K562 (cell line): ENCODE data around the gene CBLL1. TPM values are rescaled to one million over a fixed set of nuclear protein-coding genes. Genes with fewer than 3 reads are reported as not detected.

ENCODE experiments used
- ERF ChIP-seq: fragments of 450-650 bp; formaldehyde crosslinking; IDR thresholded peaks from 2 replicates; pipeline ENCODE4 v1.4.0; 2020; ENCODE audit warnings: mild to moderate bottlenecking, mixed read lengths
- JUNB ChIP-seq: fragments of 450-650 bp; formaldehyde crosslinking; conservative IDR thresholded peaks from 2 replicates; pipeline ENCODE4 v1.4.0; 2020; ENCODE audit warnings: mild to moderate bottlenecking
- KDM1A ChIP-seq, 2 experiments: fragments of 450-650 bp; IDR thresholded peaks; 2 replicates each; pipeline ENCODE4 v1.6.1; 2016; ENCODE audit warnings: mild to moderate bottlenecking in 2 of 2
- PHF8 ChIP-seq: fragments of 200-600 bp; sonication (generic); IDR thresholded peaks from 2 replicates; pipeline ENCODE4 v1.6.1; 2012; ENCODE audit warnings: mixed run types, mild to moderate bottlenecking, inconsistent platforms, low read length, moderate library complexity, borderline replicate concordance
- POLR2AphosphoS5 ChIP-seq: IDR thresholded peaks from 2 replicates; pipeline ENCODE4 v1.6.1; 2011; ENCODE audit warnings: mild to moderate bottlenecking, low read depth, low read length, moderate library complexity; ENCODE audit not compliant: control insufficient read depth, insufficient read depth
- POLR2H ChIP-seq: IDR thresholded peaks from 2 replicates; pipeline ENCODE4 v1.6.1; 2016; ENCODE audit warnings: missing genetic modification characterization, low read depth, mild to moderate bottlenecking, control low read depth, missing compliant biosample characterization, moderate library complexity
- SNIP1 ChIP-seq: fragments of 450-650 bp; IDR thresholded peaks from 2 replicates; pipeline ENCODE4 v1.7.1; 2017; ENCODE audit warnings: low read depth, mild to moderate bottlenecking
- TCF7L2 ChIP-seq: fragments of 150-350 bp; IDR thresholded peaks from 2 replicates; pipeline ENCODE4 v1.6.1; 2016; ENCODE audit warnings: low read depth, mild to moderate bottlenecking, low read length, moderate library complexity
- XRCC3 ChIP-seq: fragments of 450-650 bp; IDR thresholded peaks from 2 replicates; pipeline ENCODE4 v1.6.1; 2017; ENCODE audit warnings: mild to moderate bottlenecking, moderate library complexity
- XRCC5 ChIP-seq: fragments of 200-400 bp; formaldehyde crosslinking; IDR thresholded peaks from 2 replicates; pipeline ENCODE4 v1.6.1; 2017; ENCODE audit warnings: low read depth, mild to moderate bottlenecking, low read length
- ZNF324 ChIP-seq: fragments of 250-450 bp; sonication (Bioruptor Pico); IDR thresholded peaks from 2 replicates; pipeline ENCODE4 v1.4.0; 2020; ENCODE audit warnings: mild to moderate bottlenecking
- ZNF444 ChIP-seq: fragments of 250-450 bp; sonication (Bioruptor Pico); IDR thresholded peaks from 2 replicates; pipeline ENCODE4 v1.4.0; 2020; ENCODE audit warnings: mild to moderate bottlenecking, moderate library complexity
- polyA plus RNA-seq, 8 experiments: library from polyadenylated mRNA; depleted of rRNA in 4 of 8; stranded (reverse) in 5 of 8; unstranded in 3 of 8; fragments of >200 nt; fragmentation: Nextera tagmentation in 2 of 8; fragmentation: Illumina TruSeq in 1 of 8; extraction: Ambion mirVana in 2 of 8; extraction: Trizol in 1 of 8; gene quantifications; 2 replicates each; pipeline versions ENCODE4 v1.2.1 to v1.2.3, GENCODE V29; 2011 to 2014; ENCODE audit warnings: inconsistent platforms in 1 of 8, missing spikeins in 1 of 8
- total RNA-seq, 7 experiments: library from RNA; depleted of rRNA in 6 of 7; stranded (reverse); fragments of >200 nt in 6 of 7; fragmentation: Illumina TruSeq in 2 of 7; extraction: Trizol in 2 of 7; gene quantifications; 2 replicates each; pipeline versions ENCODE4 v1.2.1 to v1.2.3, GENCODE V29; 2011 to 2021; ENCODE audit warnings: low replicate concordance in 1 of 7
- TF ChIP-seq, protein P1 (sequence below): IDR thresholded peaks from 2 replicates; pipeline ENCODE4 v1.6.1; 2016; ENCODE audit warnings: missing genetic modification characterization, missing compliant biosample characterization
- TF ChIP-seq, protein P2 (sequence below): fragments of 450-650 bp; formaldehyde crosslinking; IDR thresholded peaks from 2 replicates; pipeline ENCODE4 v1.4.0; 2020; ENCODE audit warnings: mild to moderate bottlenecking, moderate library complexity
- TF ChIP-seq, protein P3 (sequence below): fragments of 250-450 bp; sonication (Bioruptor Pico); IDR thresholded peaks from 2 replicates; pipeline ENCODE4 v1.9.0; 2021; ENCODE audit warnings: mild to moderate bottlenecking, inconsistent platforms
- TF ChIP-seq, protein P4 (sequence below): fragments of 250-450 bp; sonication (Bioruptor Pico); IDR thresholded peaks from 2 replicates; pipeline ENCODE4 v1.8.0; 2022; ENCODE audit warnings: moderate library complexity, mild to moderate bottlenecking, inconsistent platforms
- TF ChIP-seq, protein P5 (sequence below): sonication (generic); formaldehyde crosslinking; IDR thresholded peaks from 2 replicates; pipeline ENCODE4 v1.9.0; 2022; ENCODE audit warnings: mild to moderate bottlenecking, missing genetic modification reagents

The CBLL1 gene
- total and polyA plus RNA-seq, 9 of the 15 experiments (the other 6 are each of a cell fraction or from before 2014, with no cell fraction given), result 14.7 to 67.9 (median 35.4) TPM

DNA sequence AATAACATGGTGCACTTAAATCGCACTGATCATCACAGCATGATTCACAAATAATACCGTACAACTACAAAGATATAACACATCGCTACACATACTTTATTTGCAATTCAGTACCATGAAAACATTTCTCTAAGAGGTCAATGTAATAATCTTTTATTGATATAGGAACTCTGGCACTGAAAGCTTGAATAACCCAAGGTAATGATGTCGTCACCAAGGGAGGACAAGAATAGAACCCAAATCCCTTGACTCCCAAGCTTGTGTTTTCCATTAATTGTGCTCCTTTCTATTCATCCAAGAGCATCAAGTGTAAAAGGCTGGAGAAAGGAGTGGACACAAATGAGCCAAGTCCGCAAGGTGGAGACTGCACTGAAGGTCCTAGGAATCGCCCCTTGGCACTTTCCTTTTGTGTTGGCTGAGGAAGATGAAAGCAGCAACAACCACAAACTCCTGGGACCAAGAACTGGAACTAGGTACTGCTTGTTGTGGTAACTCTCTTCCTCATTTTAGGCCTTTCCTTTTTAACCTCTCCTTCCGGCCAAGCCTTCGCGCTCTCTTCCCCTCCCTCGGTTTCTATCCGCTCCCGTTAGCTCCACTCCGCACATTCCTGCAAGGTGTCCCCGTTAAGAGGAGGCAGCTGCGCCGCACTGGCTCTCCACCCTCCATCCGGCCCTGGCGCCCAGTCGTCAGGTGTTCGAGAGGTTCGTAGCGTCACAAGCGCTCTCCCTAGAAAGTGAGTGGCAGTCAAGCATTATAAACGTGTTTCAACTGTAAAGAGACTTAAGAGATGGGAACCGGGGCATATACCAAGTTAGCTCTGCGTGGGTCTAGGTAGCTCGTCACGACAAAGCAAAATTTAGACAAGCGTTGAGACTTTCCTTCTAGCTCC lies 1.0 kb upstream of the CBLL1 start (continued):
- TF ChIP-seq, protein P1, sequence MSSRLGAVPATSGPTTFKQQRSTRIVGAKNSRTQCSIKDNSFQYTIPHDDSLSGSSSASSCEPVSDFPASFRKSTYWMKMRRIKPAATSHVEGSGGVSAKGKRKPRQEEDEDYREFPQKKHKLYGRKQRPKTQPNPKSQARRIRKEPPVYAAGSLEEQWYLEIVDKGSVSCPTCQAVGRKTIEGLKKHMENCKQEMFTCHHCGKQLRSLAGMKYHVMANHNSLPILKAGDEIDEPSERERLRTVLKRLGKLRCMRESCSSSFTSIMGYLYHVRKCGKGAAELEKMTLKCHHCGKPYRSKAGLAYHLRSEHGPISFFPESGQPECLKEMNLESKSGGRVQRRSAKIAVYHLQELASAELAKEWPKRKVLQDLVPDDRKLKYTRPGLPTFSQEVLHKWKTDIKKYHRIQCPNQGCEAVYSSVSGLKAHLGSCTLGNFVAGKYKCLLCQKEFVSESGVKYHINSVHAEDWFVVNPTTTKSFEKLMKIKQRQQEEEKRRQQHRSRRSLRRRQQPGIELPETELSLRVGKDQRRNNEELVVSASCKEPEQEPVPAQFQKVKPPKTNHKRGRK (tag), result no peak
- peak; percentile 20; the same call in 1 of the 2 replicates for TF ChIP-seq ERF (CRISPR knock-in tag)
- TF ChIP-seq, protein P2, sequence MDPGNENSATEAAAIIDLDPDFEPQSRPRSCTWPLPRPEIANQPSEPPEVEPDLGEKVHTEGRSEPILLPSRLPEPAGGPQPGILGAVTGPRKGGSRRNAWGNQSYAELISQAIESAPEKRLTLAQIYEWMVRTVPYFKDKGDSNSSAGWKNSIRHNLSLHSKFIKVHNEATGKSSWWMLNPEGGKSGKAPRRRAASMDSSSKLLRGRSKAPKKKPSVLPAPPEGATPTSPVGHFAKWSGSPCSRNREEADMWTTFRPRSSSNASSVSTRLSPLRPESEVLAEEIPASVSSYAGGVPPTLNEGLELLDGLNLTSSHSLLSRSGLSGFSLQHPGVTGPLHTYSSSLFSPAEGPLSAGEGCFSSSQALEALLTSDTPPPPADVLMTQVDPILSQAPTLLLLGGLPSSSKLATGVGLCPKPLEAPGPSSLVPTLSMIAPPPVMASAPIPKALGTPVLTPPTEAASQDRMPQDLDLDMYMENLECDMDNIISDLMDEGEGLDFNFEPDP (CRISPR knock-in tag), result no peak; the same call in 1 of the 2 replicates
- TF ChIP-seq SNIP1, result no peak; the same call in 1 of the 2 replicates
- TF ChIP-seq, protein P3, sequence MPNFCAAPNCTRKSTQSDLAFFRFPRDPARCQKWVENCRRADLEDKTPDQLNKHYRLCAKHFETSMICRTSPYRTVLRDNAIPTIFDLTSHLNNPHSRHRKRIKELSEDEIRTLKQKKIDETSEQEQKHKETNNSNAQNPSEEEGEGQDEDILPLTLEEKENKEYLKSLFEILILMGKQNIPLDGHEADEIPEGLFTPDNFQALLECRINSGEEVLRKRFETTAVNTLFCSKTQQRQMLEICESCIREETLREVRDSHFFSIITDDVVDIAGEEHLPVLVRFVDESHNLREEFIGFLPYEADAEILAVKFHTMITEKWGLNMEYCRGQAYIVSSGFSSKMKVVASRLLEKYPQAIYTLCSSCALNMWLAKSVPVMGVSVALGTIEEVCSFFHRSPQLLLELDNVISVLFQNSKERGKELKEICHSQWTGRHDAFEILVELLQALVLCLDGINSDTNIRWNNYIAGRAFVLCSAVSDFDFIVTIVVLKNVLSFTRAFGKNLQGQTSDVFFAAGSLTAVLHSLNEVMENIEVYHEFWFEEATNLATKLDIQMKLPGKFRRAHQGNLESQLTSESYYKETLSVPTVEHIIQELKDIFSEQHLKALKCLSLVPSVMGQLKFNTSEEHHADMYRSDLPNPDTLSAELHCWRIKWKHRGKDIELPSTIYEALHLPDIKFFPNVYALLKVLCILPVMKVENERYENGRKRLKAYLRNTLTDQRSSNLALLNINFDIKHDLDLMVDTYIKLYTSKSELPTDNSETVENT (CRISPR knock-in tag), result no peak
- TF ChIP-seq KDM1A (IDR thresholded peaks at IDR 0.05), result peak in 1 of 2 experiments; percentile 9; a peak in 1 of 4 replicates
- TF ChIP-seq PHF8, result peak; percentile 47; the same call in 1 of the 2 replicates
- TF ChIP-seq ZNF444 (CRISPR knock-in tag), result no peak
- TF ChIP-seq TCF7L2, result no peak
- TF ChIP-seq JUNB, result no peak
- TF ChIP-seq XRCC5, result no peak
- TF ChIP-seq, protein P4, sequence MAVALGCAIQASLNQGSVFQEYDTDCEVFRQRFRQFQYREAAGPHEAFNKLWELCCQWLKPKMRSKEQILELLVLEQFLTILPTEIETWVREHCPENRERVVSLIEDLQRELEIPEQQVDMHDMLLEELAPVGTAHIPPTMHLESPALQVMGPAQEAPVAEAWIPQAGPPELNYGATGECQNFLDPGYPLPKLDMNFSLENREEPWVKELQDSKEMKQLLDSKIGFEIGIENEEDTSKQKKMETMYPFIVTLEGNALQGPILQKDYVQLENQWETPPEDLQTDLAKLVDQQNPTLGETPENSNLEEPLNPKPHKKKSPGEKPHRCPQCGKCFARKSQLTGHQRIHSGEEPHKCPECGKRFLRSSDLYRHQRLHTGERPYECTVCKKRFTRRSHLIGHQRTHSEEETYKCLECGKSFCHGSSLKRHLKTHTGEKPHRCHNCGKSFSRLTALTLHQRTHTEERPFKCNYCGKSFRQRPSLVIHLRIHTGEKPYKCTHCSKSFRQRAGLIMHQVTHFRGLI (CRISPR knock-in tag), result no peak
- no peak for TF ChIP-seq XRCC3
- TF ChIP-seq ZNF324 (CRISPR knock-in tag), result peak; percentile 18; the same call in 1 of the 2 replicates
- no peak for TF ChIP-seq POLR2AphosphoS5
- no peak for TF ChIP-seq POLR2H
- TF ChIP-seq, protein P5, sequence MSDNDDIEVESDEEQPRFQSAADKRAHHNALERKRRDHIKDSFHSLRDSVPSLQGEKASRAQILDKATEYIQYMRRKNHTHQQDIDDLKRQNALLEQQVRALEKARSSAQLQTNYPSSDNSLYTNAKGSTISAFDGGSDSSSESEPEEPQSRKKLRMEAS, result no peak
